ENCODE data around the gene SERPING1.

Gene SERPING1

GRCh38 chr11:57568330-57568766, 29.1 kb upstream of the SERPING1 start:
- peak in 1 of 2 experiments; percentile 86 for DNase-seq (ENCODE audit: low read depth in 1 of 2, low spot score in 1 of 2)
- in situ Hi-C loops (cut with HindIII; ENCODE audit: low pct_unique_long_range_greater_than_20kb, low sequenced_read_pairs) = no loop called here
- no peak for TF ChIP-seq JUND (IDR thresholded peaks at IDR 0.05; ENCODE audit: low read depth)

- TF ChIP-seq JUND (IDR thresholded peaks at IDR 0.05; ENCODE audit: low read depth) = no peak
- no peak for DNase-seq (ENCODE audit: low read depth in 1 of 2, low spot score in 1 of 2)
- in situ Hi-C loops (cut with HindIII; ENCODE audit: low pct_unique_long_range_greater_than_20kb, low sequenced_read_pairs) = no loop called here
Observed at GRCh38 chr11:57571606-57572005, 25.9 kb upstream of the SERPING1 start.

GRCh38 chr11:57574061-57574460, 23.4 kb upstream of the SERPING1 start:
- no peak for DNase-seq (ENCODE audit: low read depth in 1 of 2, low spot score in 1 of 2)
- TF ChIP-seq JUND (IDR thresholded peaks at IDR 0.05; ENCODE audit: low read depth) = no peak
- in situ Hi-C loops (cut with HindIII; ENCODE audit: low pct_unique_long_range_greater_than_20kb, low sequenced_read_pairs) = no loop called here

- DNase-seq (ENCODE audit: low read depth in 1 of 2, low spot score in 1 of 2) = no peak
- in situ Hi-C loops (cut with HindIII; ENCODE audit: low pct_unique_long_range_greater_than_20kb, low sequenced_read_pairs) = no loop called here
- TF ChIP-seq JUND (IDR thresholded peaks at IDR 0.05; ENCODE audit: low read depth) = no peak
Observed at GRCh38 chr11:57584341-57584740, 13.1 kb upstream of the SERPING1 start.

- in situ Hi-C loops (cut with HindIII; ENCODE audit: low pct_unique_long_range_greater_than_20kb, low sequenced_read_pairs) = no loop called here
- no peak for DNase-seq (ENCODE audit: low read depth in 1 of 2, low spot score in 1 of 2)
- TF ChIP-seq JUND (IDR thresholded peaks at IDR 0.05; ENCODE audit: low read depth) = no peak
Observed at GRCh38 chr11:57585301-57585700, 12.2 kb upstream of the SERPING1 start.

- no peak for TF ChIP-seq JUND (IDR thresholded peaks at IDR 0.05; ENCODE audit: low read depth)
- DNase-seq (ENCODE audit: low read depth in 1 of 2, low spot score in 1 of 2) = no peak
- in situ Hi-C loops (cut with HindIII; ENCODE audit: low pct_unique_long_range_greater_than_20kb, low sequenced_read_pairs) = no loop called here
Observed at GRCh38 chr11:57586711-57587245, 10.7 kb upstream of the SERPING1 start.

- DNase-seq (ENCODE audit: low read depth in 1 of 2, low spot score in 1 of 2) = no peak
- no peak for TF ChIP-seq JUND (IDR thresholded peaks at IDR 0.05; ENCODE audit: low read depth)
- in situ Hi-C loops (cut with HindIII; ENCODE audit: low pct_unique_long_range_greater_than_20kb, low sequenced_read_pairs) = no loop called here
Observed at GRCh38 chr11:57588046-57588710, 9.3 kb upstream of the SERPING1 start.

GRCh38 chr11:57596266-57596885, 1.1 kb upstream of the SERPING1 start:
- DNase-seq (ENCODE audit: low read depth in 1 of 2, low spot score in 1 of 2) = no peak
- in situ Hi-C loops (cut with HindIII; ENCODE audit: low pct_unique_long_range_greater_than_20kb, low sequenced_read_pairs) = no loop called here
- TF ChIP-seq JUND (IDR thresholded peaks at IDR 0.05; ENCODE audit: low read depth) = no peak

GRCh38 chr11:57597916-57598830, 688 bp downstream of the SERPING1 start:
- DNase-seq (ENCODE audit: low read depth in 1 of 2, low spot score in 1 of 2) = peak; percentile 60 to 63
- TF ChIP-seq JUND (IDR thresholded peaks at IDR 0.05; ENCODE audit: low read depth) = no peak
- in situ Hi-C loops (cut with HindIII; ENCODE audit: low pct_unique_long_range_greater_than_20kb, low sequenced_read_pairs) = no loop called here

- DNase-seq (ENCODE audit: low read depth in 1 of 2, low spot score in 1 of 2) = no peak
- in situ Hi-C loops (cut with HindIII; ENCODE audit: low pct_unique_long_range_greater_than_20kb, low sequenced_read_pairs) = no loop called here
- TF ChIP-seq JUND (IDR thresholded peaks at IDR 0.05; ENCODE audit: low read depth) = no peak
Observed at GRCh38 chr11:57598831-57599155, 1.3 kb downstream of the SERPING1 start.

GRCh38 chr11:57599381-57599780, 1.9 kb downstream of the SERPING1 start:
- in situ Hi-C loops (cut with HindIII; ENCODE audit: low pct_unique_long_range_greater_than_20kb, low sequenced_read_pairs) = no loop called here
- no peak for TF ChIP-seq JUND (IDR thresholded peaks at IDR 0.05; ENCODE audit: low read depth)
- no peak for DNase-seq (ENCODE audit: low read depth in 1 of 2, low spot score in 1 of 2)

GRCh38 chr11:57601297-57601696, 3.8 kb downstream of the SERPING1 start:
- in situ Hi-C loops (cut with HindIII; ENCODE audit: low pct_unique_long_range_greater_than_20kb, low sequenced_read_pairs) = no loop called here
- TF ChIP-seq JUND (IDR thresholded peaks at IDR 0.05; ENCODE audit: low read depth) = no peak
- no peak for DNase-seq (ENCODE audit: low read depth in 1 of 2, low spot score in 1 of 2)
